ENCODE data around the gene RAB9A.

- TF ChIP-seq EP300 (IDR thresholded peaks at IDR 0.05): no peak
- TF ChIP-seq POLR2A (IDR thresholded peaks at IDR 0.05): no peak
These were observed 9.0 kb downstream of the RAB9A start for GRCh38 chrX:13697976-13698375.
